Measurements from ENCODE around the gene ST7. TPM values are rescaled to one million over a fixed set of nuclear protein-coding genes. Genes with fewer than 3 reads are reported as not detected.

ST7 gene
- total and polyA plus RNA-seq, 8 donors, result 7.5 to 49.0 (median 16.1) TPM

- Histone ChIP-seq H3K9me3 (no peaks in the 10 kb centered on the region), H3K27ac (no peak overlapping the region), H3K36me3 (no peaks in the 10 kb centered on the region), H3K4me3 (no peak overlapping the region), H3K4me1 (peaks cover 0 to 4% (median 0%) of the 10 kb centered on the region in 4 donors), H3K27me3 (no peaks in the 10 kb centered on the region)
- no peak for DNase-seq
- intact Hi-C loops (cut with DNase I; ENCODE audit: low total_unique reads), result no loop called here
- TF ChIP-seq CTCF (IDR thresholded peaks at IDR 0.05), result no peak
- TF ChIP-seq EP300 (IDR thresholded peaks at IDR 0.05), result no peak
- no peak for TF ChIP-seq POLR2A (IDR thresholded peaks at IDR 0.05)
- TF ChIP-seq POLR2AphosphoS5 (IDR thresholded peaks at IDR 0.05), result no peak
- 75 to 87% (median 77%) methylated on average over 4 of the region's 4 CpGs for WGBS, 5 donors
Observed at GRCh38 chr7:116980354-116980753, 27.1 kb downstream of the ST7 start.

- 64 to 71% (median 70%) methylated on average over 2 of the region's 2 CpGs for WGBS, 5 donors
- no peak overlapping the region for H3K4me3 ChIP-seq
- TF ChIP-seq POLR2AphosphoS5 (IDR thresholded peaks at IDR 0.05) (no peak), CTCF (IDR thresholded peaks at IDR 0.05) (no peak), POLR2A (IDR thresholded peaks at IDR 0.05) (no peak), EP300 (IDR thresholded peaks at IDR 0.05) (no peak)
- H3K4me1 ChIP-seq, result peaks cover 0 to 4% (median 0%) of the 10 kb centered on the region in 4 donors
- no peaks in the 10 kb centered on the region for H3K9me3 ChIP-seq
- no peaks in the 10 kb centered on the region for H3K36me3 ChIP-seq
- intact Hi-C loops (cut with DNase I; ENCODE audit: low total_unique reads), result no loop called here
- no peaks in the 10 kb centered on the region for H3K27me3 ChIP-seq
- no peak for DNase-seq
- no peak overlapping the region for H3K27ac ChIP-seq
Observed at GRCh38 chr7:116981939-116982338, 28.6 kb downstream of the ST7 start.

DNA sequence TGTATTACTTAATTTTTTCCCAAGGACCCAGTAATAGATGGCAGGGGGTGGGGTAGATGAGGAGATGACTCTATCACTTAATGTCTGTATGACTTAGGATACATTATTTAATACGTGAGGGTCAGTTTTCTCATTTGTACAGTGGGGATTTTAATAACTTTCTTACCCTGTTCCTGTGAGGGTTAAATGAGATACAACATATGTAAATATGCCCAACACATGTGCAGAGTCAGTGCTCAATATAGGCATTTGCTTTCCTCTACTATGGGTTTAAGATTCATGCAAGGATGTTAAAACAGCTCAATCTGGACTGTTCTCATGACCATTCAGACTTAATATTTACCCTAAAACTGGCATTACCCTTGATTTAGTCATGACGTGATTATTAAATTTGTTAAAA is 31.2 kb downstream of the ST7 start:
- no peaks in the 10 kb centered on the region for H3K27me3 ChIP-seq
- no peaks in the 10 kb centered on the region for H3K9me3 ChIP-seq
- intact Hi-C loops (cut with DNase I; ENCODE audit: low total_unique reads), result no loop called here
- WGBS, 5 donors, result 60 to 84% (median 72%) methylated on average over 2 of the region's 2 CpGs
- peaks cover 0 to 4% (median 0%) of the 10 kb centered on the region in 4 donors for H3K4me1 ChIP-seq
- no peaks in the 10 kb centered on the region for H3K36me3 ChIP-seq
- H3K4me3 ChIP-seq, result no peak overlapping the region
- H3K27ac ChIP-seq, result no peak overlapping the region
- TF ChIP-seq POLR2AphosphoS5 (IDR thresholded peaks at IDR 0.05), result no peak
- no peak for TF ChIP-seq EP300 (IDR thresholded peaks at IDR 0.05)
- TF ChIP-seq CTCF (IDR thresholded peaks at IDR 0.05), result no peak
- no peak for TF ChIP-seq POLR2A (IDR thresholded peaks at IDR 0.05)
- DNase-seq, result no peak

- H3K9me3 ChIP-seq, result no peaks in the 10 kb centered on the region
- no peaks in the 10 kb centered on the region for H3K36me3 ChIP-seq
- DNase-seq, result peak in 1 of 2 donors; percentile 49
- no peaks in the 10 kb centered on the region for H3K27me3 ChIP-seq
- intact Hi-C loops (cut with DNase I; ENCODE audit: low total_unique reads), result no loop called here
- no peak overlapping the region for H3K27ac ChIP-seq
- TF ChIP-seq POLR2AphosphoS5 (IDR thresholded peaks at IDR 0.05) (no peak), CTCF (IDR thresholded peaks at IDR 0.05) (peak in 5 of 7 experiments; percentile 40 to 70 (median 59)), EP300 (IDR thresholded peaks at IDR 0.05) (no peak)
- 69 to 83% (median 79%) methylated on average over 2 of the region's 2 CpGs for WGBS, 5 donors
- H3K4me3 ChIP-seq, result no peak overlapping the region
- peaks cover 0 to 4% (median 0%) of the 10 kb centered on the region in 4 donors for H3K4me1 ChIP-seq
Observed at GRCh38 chr7:116984917-116985316, 31.6 kb downstream of the ST7 start.
